ENCODE data around the gene TSHZ2. TPM values are rescaled to one million over a fixed set of nuclear protein-coding genes. Genes with fewer than 3 reads are reported as not detected.

TSHZ2 gene
- total and polyA plus RNA-seq, 4 donors, result 0.93 to 8.8 (median 3.8) TPM

DNA sequence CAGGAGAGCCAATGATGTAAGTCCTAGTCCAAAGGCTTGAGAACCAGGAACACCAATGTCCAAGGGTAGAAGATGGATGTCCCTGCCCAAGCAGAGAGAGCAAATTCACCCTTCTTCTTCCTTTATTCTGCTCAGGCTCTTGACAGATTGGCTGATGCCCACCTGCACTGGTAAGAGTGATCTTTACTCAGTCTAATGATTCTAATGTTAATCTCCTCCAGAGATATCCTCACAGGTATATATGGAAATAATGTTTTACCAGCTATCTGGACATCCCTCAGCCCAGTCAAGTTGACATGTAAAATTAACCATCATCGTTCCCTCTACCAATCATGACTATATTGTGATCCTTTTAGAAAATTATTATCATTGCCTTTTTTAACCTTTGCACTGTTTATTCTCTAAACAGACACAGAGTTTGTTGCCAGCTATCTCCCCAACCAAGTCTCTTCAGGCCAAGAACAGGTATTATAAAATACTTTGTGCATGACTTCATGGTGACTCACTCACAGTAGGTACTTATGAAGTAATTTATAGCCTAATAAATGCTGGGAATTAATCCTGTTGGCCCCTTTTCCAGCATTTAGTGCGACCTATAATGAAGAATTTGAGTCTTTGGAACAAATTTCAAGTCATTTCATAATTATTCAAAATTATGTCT, 26.2 kb upstream of the TSHZ2 start:
- H3K27me3 ChIP-seq (ENCODE audit: control insufficient read depth in 3 of 3, insufficient read depth in 3 of 3, low read length in 2 of 3), result no peaks in the 10 kb centered on the region
- 71 to 78% methylated on average over 2 of the region's 2 CpGs for WGBS, 2 donors
- TF ChIP-seq, protein P1, sequence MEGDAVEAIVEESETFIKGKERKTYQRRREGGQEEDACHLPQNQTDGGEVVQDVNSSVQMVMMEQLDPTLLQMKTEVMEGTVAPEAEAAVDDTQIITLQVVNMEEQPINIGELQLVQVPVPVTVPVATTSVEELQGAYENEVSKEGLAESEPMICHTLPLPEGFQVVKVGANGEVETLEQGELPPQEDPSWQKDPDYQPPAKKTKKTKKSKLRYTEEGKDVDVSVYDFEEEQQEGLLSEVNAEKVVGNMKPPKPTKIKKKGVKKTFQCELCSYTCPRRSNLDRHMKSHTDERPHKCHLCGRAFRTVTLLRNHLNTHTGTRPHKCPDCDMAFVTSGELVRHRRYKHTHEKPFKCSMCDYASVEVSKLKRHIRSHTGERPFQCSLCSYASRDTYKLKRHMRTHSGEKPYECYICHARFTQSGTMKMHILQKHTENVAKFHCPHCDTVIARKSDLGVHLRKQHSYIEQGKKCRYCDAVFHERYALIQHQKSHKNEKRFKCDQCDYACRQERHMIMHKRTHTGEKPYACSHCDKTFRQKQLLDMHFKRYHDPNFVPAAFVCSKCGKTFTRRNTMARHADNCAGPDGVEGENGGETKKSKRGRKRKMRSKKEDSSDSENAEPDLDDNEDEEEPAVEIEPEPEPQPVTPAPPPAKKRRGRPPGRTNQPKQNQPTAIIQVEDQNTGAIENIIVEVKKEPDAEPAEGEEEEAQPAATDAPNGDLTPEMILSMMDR (IDR thresholded peaks at IDR 0.05; ENCODE audit: control extremely low read depth, extremely low read depth), result no peak
- H3K27ac ChIP-seq (ENCODE audit: low read depth in 1 of 2, low read length in 1 of 2), result no peak overlapping the region
- no peaks in the 10 kb centered on the region for H3K9me3 ChIP-seq (ENCODE audit: control insufficient read depth in 4 of 4, insufficient read depth in 3 of 4, low read length in 3 of 4)
- H3K36me3 ChIP-seq (ENCODE audit: control insufficient read depth in 4 of 4, insufficient read depth in 4 of 4, low read length in 4 of 4), result no peaks in the 10 kb centered on the region
- DNase-seq (no peak), ATAC-seq (ENCODE audit: insufficient read depth, low FRiP score) (no peak)
- no peak overlapping the region for H3K4me3 ChIP-seq
- H3K4me1 ChIP-seq (ENCODE audit: control insufficient read depth in 5 of 5, insufficient read depth in 5 of 5, low read length in 5 of 5), result no peaks in the 10 kb centered on the region
- no peak overlapping the region for H3K9ac ChIP-seq (ENCODE audit: insufficient read depth in 1 of 2, low read length in 2 of 2)

DNA sequence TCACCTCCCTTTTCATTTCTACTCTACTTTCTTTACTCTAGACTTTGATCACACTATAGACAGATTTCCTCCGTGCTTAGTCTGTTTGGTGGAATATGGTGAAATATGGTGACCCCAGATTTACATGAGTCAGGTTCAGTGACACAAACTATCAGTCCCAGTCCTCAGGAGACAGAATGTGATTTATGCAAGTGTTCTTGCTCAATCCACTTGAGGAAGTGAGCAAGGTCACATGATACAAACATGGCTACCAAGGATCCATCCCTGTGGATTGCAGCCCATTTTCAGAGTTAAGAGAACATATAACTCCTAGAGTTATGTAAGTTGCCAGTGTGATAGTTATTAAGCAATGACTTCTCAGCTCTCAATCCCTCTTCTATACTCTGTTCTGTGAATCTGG, 23.7 kb upstream of the TSHZ2 start:
- Histone ChIP-seq H3K27ac (ENCODE audit: low read depth in 1 of 2, low read length in 1 of 2) (no peak overlapping the region), H3K4me3 (no peak overlapping the region), H3K9me3 (ENCODE audit: control insufficient read depth in 4 of 4, insufficient read depth in 3 of 4, low read length in 3 of 4) (no peaks in the 10 kb centered on the region), H3K36me3 (ENCODE audit: control insufficient read depth in 4 of 4, insufficient read depth in 4 of 4, low read length in 4 of 4) (no peaks in the 10 kb centered on the region), H3K27me3 (ENCODE audit: control insufficient read depth in 3 of 3, insufficient read depth in 3 of 3, low read length in 2 of 3) (no peaks in the 10 kb centered on the region), H3K4me1 (ENCODE audit: control insufficient read depth in 5 of 5, insufficient read depth in 5 of 5, low read length in 5 of 5) (no peaks in the 10 kb centered on the region), H3K9ac (ENCODE audit: insufficient read depth in 1 of 2, low read length in 2 of 2) (no peak overlapping the region)
- no peak for DNase-seq
- WGBS, 2 donors, result 92 to 96% methylated on average over 1 of the region's 1 CpG
- TF ChIP-seq, protein P1 (IDR thresholded peaks at IDR 0.05; ENCODE audit: control extremely low read depth, extremely low read depth), result no peak
- no peak for ATAC-seq (ENCODE audit: insufficient read depth, low FRiP score)

DNA sequence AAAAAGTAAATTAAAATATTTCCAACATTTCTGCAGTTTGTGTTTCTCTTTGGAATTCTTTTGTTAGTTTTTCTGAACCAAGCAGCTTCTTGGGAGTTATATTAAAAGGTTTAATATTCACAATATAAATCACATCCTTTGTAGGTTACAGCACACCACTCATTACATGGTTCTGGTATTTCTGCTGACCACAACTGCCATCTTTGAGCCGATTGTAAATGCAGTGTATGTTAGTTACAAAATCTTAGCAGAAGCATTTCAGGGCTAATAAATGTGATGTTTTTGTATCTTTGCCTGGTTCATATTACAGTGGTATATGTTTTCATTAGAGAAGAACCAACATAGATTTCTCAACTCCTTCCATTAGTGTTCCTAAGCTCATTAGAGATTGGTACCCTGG, 19.1 kb upstream of the TSHZ2 start:
- no peak overlapping the region for H3K9ac ChIP-seq (ENCODE audit: insufficient read depth in 1 of 2, low read length in 2 of 2)
- H3K4me3 ChIP-seq, result no peak overlapping the region
- H3K9me3 ChIP-seq (ENCODE audit: control insufficient read depth in 4 of 4, insufficient read depth in 3 of 4, low read length in 3 of 4), result no peaks in the 10 kb centered on the region
- no peak overlapping the region for H3K27ac ChIP-seq (ENCODE audit: low read depth in 1 of 2, low read length in 1 of 2)
- peaks cover 0 to 2% (median 0%) of the 10 kb centered on the region in 5 donors for H3K4me1 ChIP-seq (ENCODE audit: control insufficient read depth in 5 of 5, insufficient read depth in 5 of 5, low read length in 5 of 5)
- TF ChIP-seq, protein P1 (IDR thresholded peaks at IDR 0.05; ENCODE audit: control extremely low read depth, extremely low read depth), result no peak
- no peak for DNase-seq
- 93 to 97% methylated on average over 1 of the region's 1 CpG for WGBS, 2 donors
- no peak for ATAC-seq (ENCODE audit: insufficient read depth, low FRiP score)
- no peaks in the 10 kb centered on the region for H3K27me3 ChIP-seq (ENCODE audit: control insufficient read depth in 3 of 3, insufficient read depth in 3 of 3, low read length in 2 of 3)
- H3K36me3 ChIP-seq (ENCODE audit: control insufficient read depth in 4 of 4, insufficient read depth in 4 of 4, low read length in 4 of 4), result no peaks in the 10 kb centered on the region

DNA sequence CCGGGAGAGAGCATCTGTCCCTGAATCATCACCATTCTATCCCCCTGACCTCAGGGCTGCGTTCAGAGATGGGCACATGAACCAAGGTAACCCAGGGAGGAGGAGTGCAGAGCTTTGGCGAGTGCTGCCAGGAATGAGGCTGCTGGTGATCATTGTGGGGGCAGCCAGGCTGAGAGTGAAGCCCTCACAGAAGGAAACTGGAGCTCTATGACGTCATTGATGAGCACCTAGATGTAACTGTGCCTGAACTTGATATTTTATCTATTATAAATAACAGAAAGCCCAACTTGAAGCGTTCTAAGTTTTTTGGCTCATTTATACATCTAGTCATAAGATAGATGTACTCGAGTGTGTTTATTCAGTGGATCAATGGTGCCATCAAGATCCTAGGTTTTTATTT, 17.3 kb upstream of the TSHZ2 start:
- Histone ChIP-seq H3K9me3 (ENCODE audit: control insufficient read depth in 4 of 4, insufficient read depth in 3 of 4, low read length in 3 of 4) (no peaks in the 10 kb centered on the region), H3K9ac (ENCODE audit: insufficient read depth in 1 of 2, low read length in 2 of 2) (no peak overlapping the region), H3K27me3 (ENCODE audit: control insufficient read depth in 3 of 3, insufficient read depth in 3 of 3, low read length in 2 of 3) (no peaks in the 10 kb centered on the region), H3K4me3 (no peak overlapping the region), H3K36me3 (ENCODE audit: control insufficient read depth in 4 of 4, insufficient read depth in 4 of 4, low read length in 4 of 4) (no peaks in the 10 kb centered on the region), H3K27ac (ENCODE audit: low read depth in 1 of 2, low read length in 1 of 2) (no peak overlapping the region), H3K4me1 (ENCODE audit: control insufficient read depth in 5 of 5, insufficient read depth in 5 of 5, low read length in 5 of 5) (peaks cover 0 to 18% (median 3%) of the 10 kb centered on the region in 5 donors)
- WGBS, 2 donors, result 83 to 92% methylated on average over 6 of the region's 6 CpGs
- ATAC-seq (ENCODE audit: insufficient read depth, low FRiP score) (no peak), DNase-seq (no peak)
- TF ChIP-seq, protein P1 (IDR thresholded peaks at IDR 0.05; ENCODE audit: control extremely low read depth, extremely low read depth), result no peak
